ENCODE results near the gene CNTFR. TPM values are rescaled to one million over a fixed set of nuclear protein-coding genes. Genes with fewer than 3 reads are reported as not detected.

Gene CNTFR
- total RNA-seq, 1 experiment from 2014 or later, result 4.5 TPM

GRCh38 chr9:34630402-34631154, 41.1 kb upstream of the CNTFR start:
- BruUV-seq (replicated peaks), result no TSS peak

GRCh38 chr9:34629491-34629808, 39.9 kb upstream of the CNTFR start:
- Histone ChIP-seq H3K36me3 (ENCODE audit: insufficient read depth, low read length, poor library complexity, severe bottlenecking) (no peaks in the 10 kb centered on the region), H3K27ac (ENCODE audit: low read depth, low read length, poor library complexity, severe bottlenecking) (no peak overlapping the region), H3K9me3 (ENCODE audit: low read depth, low read length, poor library complexity, severe bottlenecking) (no peaks in the 10 kb centered on the region), H3K4me1 (ENCODE audit: insufficient read depth, low read length, poor library complexity, severe bottlenecking) (peaks cover 7% of the 10 kb centered on the region), H3K27me3 (replicated peaks; ENCODE audit: insufficient read depth, low read depth, low read length, poor library complexity) (peaks cover 66% of the 10 kb centered on the region), H3K4me3 (ENCODE audit: low read depth, low read length, poor library complexity, severe bottlenecking) (peak overlapping the region; percentile 27)
- POLR2A ChIA-PET (ENCODE audit: low non-redundant PET), result interaction anchor here (0.7 kb wide), 1 partner anchor 213 kb away, joined by 3 read pairs; no protein-coding TSS in a partner anchor
- intact Hi-C loops (cut with micrococcal nuclease; ENCODE audit: unreplicated experiment), result no loop called here
- BruUV-seq (replicated peaks), result no TSS peak
- CTCF ChIA-PET, result interaction anchor here (0.7 kb wide), 1 partner anchor 51 kb away, joined by 6 read pairs; no protein-coding TSS in a partner anchor
- DNase-seq (ENCODE audit: low spot score), result no peak
- peak; percentile 27 for TF ChIP-seq EZH2 (IDR thresholded peaks at IDR 0.05; ENCODE audit: borderline replicate concordance, low read depth, low read length, poor library complexity, severe bottlenecking)
- TF ChIP-seq, protein P1, sequence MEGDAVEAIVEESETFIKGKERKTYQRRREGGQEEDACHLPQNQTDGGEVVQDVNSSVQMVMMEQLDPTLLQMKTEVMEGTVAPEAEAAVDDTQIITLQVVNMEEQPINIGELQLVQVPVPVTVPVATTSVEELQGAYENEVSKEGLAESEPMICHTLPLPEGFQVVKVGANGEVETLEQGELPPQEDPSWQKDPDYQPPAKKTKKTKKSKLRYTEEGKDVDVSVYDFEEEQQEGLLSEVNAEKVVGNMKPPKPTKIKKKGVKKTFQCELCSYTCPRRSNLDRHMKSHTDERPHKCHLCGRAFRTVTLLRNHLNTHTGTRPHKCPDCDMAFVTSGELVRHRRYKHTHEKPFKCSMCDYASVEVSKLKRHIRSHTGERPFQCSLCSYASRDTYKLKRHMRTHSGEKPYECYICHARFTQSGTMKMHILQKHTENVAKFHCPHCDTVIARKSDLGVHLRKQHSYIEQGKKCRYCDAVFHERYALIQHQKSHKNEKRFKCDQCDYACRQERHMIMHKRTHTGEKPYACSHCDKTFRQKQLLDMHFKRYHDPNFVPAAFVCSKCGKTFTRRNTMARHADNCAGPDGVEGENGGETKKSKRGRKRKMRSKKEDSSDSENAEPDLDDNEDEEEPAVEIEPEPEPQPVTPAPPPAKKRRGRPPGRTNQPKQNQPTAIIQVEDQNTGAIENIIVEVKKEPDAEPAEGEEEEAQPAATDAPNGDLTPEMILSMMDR (conservative IDR thresholded peaks at IDR 0.05; ENCODE audit: low read depth, low read length), result no peak

More at GRCh38 chr9:34630402-34631154, 41.1 kb upstream of the CNTFR start:
- H3K27ac ChIP-seq (ENCODE audit: low read depth, low read length, poor library complexity, severe bottlenecking), result no peak overlapping the region
- ChIA-PET CTCF (interaction anchor here (0.6 to 0.7 kb wide), 2 partner anchors 14 to 334 kb away, joined by 3 to 4 read pairs; no protein-coding TSS in a partner anchor), POLR2A (ENCODE audit: low non-redundant PET) (no interaction called here)
- peaks cover 9% of the 10 kb centered on the region for H3K36me3 ChIP-seq (ENCODE audit: insufficient read depth, low read length, poor library complexity, severe bottlenecking)
- H3K4me3 ChIP-seq (ENCODE audit: low read depth, low read length, poor library complexity, severe bottlenecking), result no peak overlapping the region
- peaks cover 7% of the 10 kb centered on the region for H3K4me1 ChIP-seq (ENCODE audit: insufficient read depth, low read length, poor library complexity, severe bottlenecking)
- intact Hi-C loops (cut with micrococcal nuclease; ENCODE audit: unreplicated experiment), result no loop called here
- H3K9me3 ChIP-seq (ENCODE audit: low read depth, low read length, poor library complexity, severe bottlenecking), result no peaks in the 10 kb centered on the region
- peaks cover 56% of the 10 kb centered on the region for H3K27me3 ChIP-seq (replicated peaks; ENCODE audit: insufficient read depth, low read depth, low read length, poor library complexity)
- DNase-seq (ENCODE audit: low spot score), result no peak
- TF ChIP-seq EZH2 (IDR thresholded peaks at IDR 0.05; ENCODE audit: borderline replicate concordance, low read depth, low read length, poor library complexity, severe bottlenecking), result no peak
- TF ChIP-seq, protein P1 (conservative IDR thresholded peaks at IDR 0.05; ENCODE audit: low read depth, low read length), result no peak

GRCh38 chr9:34628656-34629490, 39.3 kb upstream of the CNTFR start, which contains the start of gene ARID3C:
Gene ARID3C, minus strand, starts transcription at chr9:34629066. Its CDS starts 1,052 bp downstream, at chr9:34628014.
- Histone ChIP-seq H3K36me3 (ENCODE audit: insufficient read depth, low read length, poor library complexity, severe bottlenecking) (no peaks in the 10 kb centered on the region), H3K27me3 (replicated peaks; ENCODE audit: insufficient read depth, low read depth, low read length, poor library complexity) (peaks cover 71% of the 10 kb centered on the region), H3K27ac (ENCODE audit: low read depth, low read length, poor library complexity, severe bottlenecking) (no peak within 1 kb of the TSS), H3K9me3 (ENCODE audit: low read depth, low read length, poor library complexity, severe bottlenecking) (no peaks in the 10 kb centered on the region), H3K4me3 (ENCODE audit: low read depth, low read length, poor library complexity, severe bottlenecking) (peak within 1 kb of the TSS; percentile 27), H3K4me1 (ENCODE audit: insufficient read depth, low read length, poor library complexity, severe bottlenecking) (peaks cover 7% of the 10 kb centered on the region)
- TF ChIP-seq, protein P1 (conservative IDR thresholded peaks at IDR 0.05; ENCODE audit: low read depth, low read length), result no peak
- peak; percentile 67 for TF ChIP-seq EZH2 (IDR thresholded peaks at IDR 0.05; ENCODE audit: borderline replicate concordance, low read depth, low read length, poor library complexity, severe bottlenecking)
- ChIA-PET POLR2A (ENCODE audit: low non-redundant PET) (no interaction called here), CTCF (no interaction called here)
- intact Hi-C loops (cut with micrococcal nuclease; ENCODE audit: unreplicated experiment), result no loop called here
- no TSS peak for BruUV-seq (replicated peaks)
- DNase-seq (ENCODE audit: low spot score), result no peak

Measured in A673 (cell line).